HEK293 (cell line): ENCODE data around the gene PIK3R3.

Experiments
- ZNF140 ChIP-seq: fragments of 450-650 bp; formaldehyde crosslinking; IDR thresholded peaks from 2 replicates; pipeline ENCODE4 v1.5.1; 2016; ENCODE audit warnings: missing biosample characterization, missing genetic modification characterization
- ZNF184 ChIP-seq: fragments of 450-650 bp; IDR thresholded peaks from 2 replicates; pipeline ENCODE4 v1.5.1; 2018; ENCODE audit warnings: missing biosample characterization, mild to moderate bottlenecking, missing genetic modification characterization
- ZNF214 ChIP-seq: fragments of 450-650 bp; formaldehyde crosslinking; IDR thresholded peaks from 2 replicates; pipeline ENCODE4 v1.5.1; 2017; ENCODE audit warnings: missing biosample characterization, mild to moderate bottlenecking, missing genetic modification characterization, borderline replicate concordance
- ZNF24 ChIP-seq: fragments of 450-650 bp; formaldehyde crosslinking; IDR thresholded peaks from 2 replicates; pipeline ENCODE4 v1.5.1; 2016; ENCODE audit warnings: missing biosample characterization, missing genetic modification characterization
- ZNF274 ChIP-seq, 2 experiments: fragments of 200-500 bp in 1 of 2; fragments of 450-650 bp in 1 of 2; sonication (Bioruptor generic) in 1 of 2; formaldehyde crosslinking in 1 of 2; IDR thresholded peaks; 2 replicates each; pipeline versions ENCODE4 v1.5.1 to v1.6.1; 2014 to 2016; ENCODE audit warnings: borderline replicate concordance in 1 of 2, inconsistent platforms in 1 of 2, low read length in 1 of 2, missing biosample characterization in 1 of 2, missing genetic modification characterization in 1 of 2
- ZNF302 ChIP-seq: fragments of 450-650 bp; formaldehyde crosslinking; IDR thresholded peaks from 2 replicates; pipeline ENCODE4 v1.5.1; 2016; ENCODE audit warnings: missing biosample characterization, missing genetic modification characterization, low read depth
- ZNF48 ChIP-seq: fragments of 450-650 bp; formaldehyde crosslinking; IDR thresholded peaks from 2 replicates; pipeline ENCODE4 v1.5.1; 2016; ENCODE audit warnings: missing biosample characterization, missing genetic modification characterization
- ZNF560 ChIP-seq: fragments of 450-650 bp; formaldehyde crosslinking; IDR thresholded peaks from 2 replicates; pipeline ENCODE4 v1.5.1; 2017; ENCODE audit warnings: missing biosample characterization, missing genetic modification characterization, borderline replicate concordance
- ZNF747 ChIP-seq: fragments of 450-650 bp; formaldehyde crosslinking; IDR thresholded peaks from 2 replicates; pipeline ENCODE4 v1.5.1; 2016; ENCODE audit warnings: missing biosample characterization, missing genetic modification characterization
- TF ChIP-seq, protein P1 (sequence below): fragments of 450-650 bp; formaldehyde crosslinking; IDR thresholded peaks from 2 replicates; pipeline ENCODE4 v1.5.1; 2016; ENCODE audit warnings: missing biosample characterization, missing genetic modification characterization
- TF ChIP-seq, protein P2 (sequence below): sonication (generic); formaldehyde crosslinking; IDR thresholded peaks from 2 replicates; pipeline ENCODE4 v1.8.1; 2022; ENCODE audit warnings: mild to moderate bottlenecking, moderate library complexity, missing genetic modification reagents
- TF ChIP-seq, protein P3 (sequence below): fragments of 450-650 bp; formaldehyde crosslinking; IDR thresholded peaks from 2 replicates; pipeline ENCODE4 v1.5.1; 2016; ENCODE audit warnings: missing biosample characterization, missing genetic modification characterization
- TF ChIP-seq, protein P4 (sequence below): fragments of 450-650 bp; formaldehyde crosslinking; IDR thresholded peaks from 2 replicates; pipeline ENCODE4 v1.5.1; 2016; ENCODE audit warnings: missing biosample characterization, missing genetic modification characterization

DNA sequence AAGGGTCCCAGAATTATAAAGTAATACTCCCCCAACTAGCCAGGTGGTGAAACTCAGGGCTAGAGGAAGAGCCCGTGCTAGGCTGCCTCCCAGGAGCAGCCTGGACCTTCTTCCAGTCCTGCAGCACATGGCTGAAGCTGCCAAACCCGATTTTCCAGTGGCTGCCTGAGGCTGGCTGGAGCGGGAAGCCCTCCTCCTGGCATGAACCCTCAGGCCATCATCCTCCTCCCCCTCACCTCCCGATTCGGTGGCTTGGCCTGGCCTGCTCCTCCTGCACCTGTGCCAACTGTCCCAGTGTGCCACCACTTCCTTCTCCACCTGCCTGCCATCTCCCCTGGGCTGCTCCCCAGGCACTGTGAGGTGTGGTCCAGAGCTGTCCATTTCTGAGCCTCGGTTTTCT is 39.4 kb upstream of the PIK3R3 start:
- TF ChIP-seq ZNF184 (no peak), ZNF747 (tag by site-specific recombination) (no peak), ZNF140 (tag by site-specific recombination) (no peak), ZNF24 (tag by site-specific recombination) (no peak), ZNF302 (tag by site-specific recombination) (no peak), ZNF48 (no peak), ZNF560 (tag by site-specific recombination) (no peak), ZNF274 (IDR thresholded peaks at IDR 0.05; ENCODE audit: low read length) (no peak), ZNF274 (tag by site-specific recombination; IDR thresholded peaks at IDR 0.05; ENCODE audit: borderline replicate concordance) (no peak), ZNF214 (no peak)
- TF ChIP-seq, protein P1, sequence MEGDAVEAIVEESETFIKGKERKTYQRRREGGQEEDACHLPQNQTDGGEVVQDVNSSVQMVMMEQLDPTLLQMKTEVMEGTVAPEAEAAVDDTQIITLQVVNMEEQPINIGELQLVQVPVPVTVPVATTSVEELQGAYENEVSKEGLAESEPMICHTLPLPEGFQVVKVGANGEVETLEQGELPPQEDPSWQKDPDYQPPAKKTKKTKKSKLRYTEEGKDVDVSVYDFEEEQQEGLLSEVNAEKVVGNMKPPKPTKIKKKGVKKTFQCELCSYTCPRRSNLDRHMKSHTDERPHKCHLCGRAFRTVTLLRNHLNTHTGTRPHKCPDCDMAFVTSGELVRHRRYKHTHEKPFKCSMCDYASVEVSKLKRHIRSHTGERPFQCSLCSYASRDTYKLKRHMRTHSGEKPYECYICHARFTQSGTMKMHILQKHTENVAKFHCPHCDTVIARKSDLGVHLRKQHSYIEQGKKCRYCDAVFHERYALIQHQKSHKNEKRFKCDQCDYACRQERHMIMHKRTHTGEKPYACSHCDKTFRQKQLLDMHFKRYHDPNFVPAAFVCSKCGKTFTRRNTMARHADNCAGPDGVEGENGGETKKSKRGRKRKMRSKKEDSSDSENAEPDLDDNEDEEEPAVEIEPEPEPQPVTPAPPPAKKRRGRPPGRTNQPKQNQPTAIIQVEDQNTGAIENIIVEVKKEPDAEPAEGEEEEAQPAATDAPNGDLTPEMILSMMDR (tag by site-specific recombination): no peak
- TF ChIP-seq, protein P2, sequence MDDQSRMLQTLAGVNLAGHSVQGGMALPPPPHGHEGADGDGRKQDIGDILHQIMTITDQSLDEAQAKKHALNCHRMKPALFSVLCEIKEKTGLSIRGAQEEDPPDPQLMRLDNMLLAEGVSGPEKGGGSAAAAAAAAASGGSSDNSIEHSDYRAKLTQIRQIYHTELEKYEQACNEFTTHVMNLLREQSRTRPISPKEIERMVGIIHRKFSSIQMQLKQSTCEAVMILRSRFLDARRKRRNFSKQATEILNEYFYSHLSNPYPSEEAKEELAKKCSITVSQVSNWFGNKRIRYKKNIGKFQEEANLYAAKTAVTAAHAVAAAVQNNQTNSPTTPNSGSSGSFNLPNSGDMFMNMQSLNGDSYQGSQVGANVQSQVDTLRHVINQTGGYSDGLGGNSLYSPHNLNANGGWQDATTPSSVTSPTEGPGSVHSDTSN: no peak
- TF ChIP-seq, protein P3, sequence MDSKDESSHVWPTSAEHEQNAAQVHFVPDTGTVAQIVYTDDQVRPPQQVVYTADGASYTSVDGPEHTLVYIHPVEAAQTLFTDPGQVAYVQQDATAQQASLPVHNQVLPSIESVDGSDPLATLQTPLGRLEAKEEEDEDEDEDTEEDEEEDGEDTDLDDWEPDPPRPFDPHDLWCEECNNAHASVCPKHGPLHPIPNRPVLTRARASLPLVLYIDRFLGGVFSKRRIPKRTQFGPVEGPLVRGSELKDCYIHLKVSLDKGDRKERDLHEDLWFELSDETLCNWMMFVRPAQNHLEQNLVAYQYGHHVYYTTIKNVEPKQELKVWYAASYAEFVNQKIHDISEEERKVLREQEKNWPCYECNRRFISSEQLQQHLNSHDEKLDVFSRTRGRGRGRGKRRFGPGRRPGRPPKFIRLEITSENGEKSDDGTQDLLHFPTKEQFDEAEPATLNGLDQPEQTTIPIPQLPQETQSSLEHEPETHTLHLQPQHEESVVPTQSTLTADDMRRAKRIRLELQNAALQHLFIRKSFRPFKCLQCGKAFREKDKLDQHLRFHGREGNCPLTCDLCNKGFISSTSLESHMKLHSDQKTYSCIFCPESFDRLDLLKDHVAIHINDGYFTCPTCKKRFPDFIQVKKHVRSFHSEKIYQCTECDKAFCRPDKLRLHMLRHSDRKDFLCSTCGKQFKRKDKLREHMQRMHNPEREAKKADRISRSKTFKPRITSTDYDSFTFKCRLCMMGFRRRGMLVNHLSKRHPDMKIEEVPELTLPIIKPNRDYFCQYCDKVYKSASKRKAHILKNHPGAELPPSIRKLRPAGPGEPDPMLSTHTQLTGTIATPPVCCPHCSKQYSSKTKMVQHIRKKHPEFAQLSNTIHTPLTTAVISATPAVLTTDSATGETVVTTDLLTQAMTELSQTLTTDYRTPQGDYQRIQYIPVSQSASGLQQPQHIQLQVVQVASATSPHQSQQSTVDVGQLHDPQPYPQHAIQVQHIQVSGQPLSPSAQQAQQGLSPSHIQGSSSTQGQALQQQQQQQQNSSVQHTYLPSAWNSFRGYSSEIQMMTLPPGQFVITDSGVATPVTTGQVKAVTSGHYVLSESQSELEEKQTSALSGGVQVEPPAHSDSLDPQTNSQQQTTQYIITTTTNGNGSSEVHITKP (tag by site-specific recombination): no peak
- TF ChIP-seq, protein P4, sequence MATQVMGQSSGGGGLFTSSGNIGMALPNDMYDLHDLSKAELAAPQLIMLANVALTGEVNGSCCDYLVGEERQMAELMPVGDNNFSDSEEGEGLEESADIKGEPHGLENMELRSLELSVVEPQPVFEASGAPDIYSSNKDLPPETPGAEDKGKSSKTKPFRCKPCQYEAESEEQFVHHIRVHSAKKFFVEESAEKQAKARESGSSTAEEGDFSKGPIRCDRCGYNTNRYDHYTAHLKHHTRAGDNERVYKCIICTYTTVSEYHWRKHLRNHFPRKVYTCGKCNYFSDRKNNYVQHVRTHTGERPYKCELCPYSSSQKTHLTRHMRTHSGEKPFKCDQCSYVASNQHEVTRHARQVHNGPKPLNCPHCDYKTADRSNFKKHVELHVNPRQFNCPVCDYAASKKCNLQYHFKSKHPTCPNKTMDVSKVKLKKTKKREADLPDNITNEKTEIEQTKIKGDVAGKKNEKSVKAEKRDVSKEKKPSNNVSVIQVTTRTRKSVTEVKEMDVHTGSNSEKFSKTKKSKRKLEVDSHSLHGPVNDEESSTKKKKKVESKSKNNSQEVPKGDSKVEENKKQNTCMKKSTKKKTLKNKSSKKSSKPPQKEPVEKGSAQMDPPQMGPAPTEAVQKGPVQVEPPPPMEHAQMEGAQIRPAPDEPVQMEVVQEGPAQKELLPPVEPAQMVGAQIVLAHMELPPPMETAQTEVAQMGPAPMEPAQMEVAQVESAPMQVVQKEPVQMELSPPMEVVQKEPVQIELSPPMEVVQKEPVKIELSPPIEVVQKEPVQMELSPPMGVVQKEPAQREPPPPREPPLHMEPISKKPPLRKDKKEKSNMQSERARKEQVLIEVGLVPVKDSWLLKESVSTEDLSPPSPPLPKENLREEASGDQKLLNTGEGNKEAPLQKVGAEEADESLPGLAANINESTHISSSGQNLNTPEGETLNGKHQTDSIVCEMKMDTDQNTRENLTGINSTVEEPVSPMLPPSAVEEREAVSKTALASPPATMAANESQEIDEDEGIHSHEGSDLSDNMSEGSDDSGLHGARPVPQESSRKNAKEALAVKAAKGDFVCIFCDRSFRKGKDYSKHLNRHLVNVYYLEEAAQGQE: no peak
